Mammary epithelial cell (primary cell): ENCODE measurements around the gene RARA.

Source experiments
- EZH2 ChIP-seq: IDR thresholded peaks from 2 replicates; pipeline ENCODE4 v1.6.1; 2012; ENCODE audit warnings: low read length, inconsistent platforms, borderline replicate concordance
- TF ChIP-seq, protein P1 (sequence below), 2 donors: IDR thresholded peaks in 1 of 2; conservative IDR thresholded peaks in 1 of 2; 2 replicates each; pipeline ENCODE4 v1.5.1; 2011 to 2012; ENCODE audit warnings: inconsistent platforms in 2 of 2, low read length in 2 of 2, mild to moderate bottlenecking in 2 of 2, control low read depth in 1 of 2, low read depth in 1 of 2; ENCODE audit not compliant: insufficient read depth in 1 of 2; ENCODE audit errors: extremely low read depth in 1 of 2

DNA sequence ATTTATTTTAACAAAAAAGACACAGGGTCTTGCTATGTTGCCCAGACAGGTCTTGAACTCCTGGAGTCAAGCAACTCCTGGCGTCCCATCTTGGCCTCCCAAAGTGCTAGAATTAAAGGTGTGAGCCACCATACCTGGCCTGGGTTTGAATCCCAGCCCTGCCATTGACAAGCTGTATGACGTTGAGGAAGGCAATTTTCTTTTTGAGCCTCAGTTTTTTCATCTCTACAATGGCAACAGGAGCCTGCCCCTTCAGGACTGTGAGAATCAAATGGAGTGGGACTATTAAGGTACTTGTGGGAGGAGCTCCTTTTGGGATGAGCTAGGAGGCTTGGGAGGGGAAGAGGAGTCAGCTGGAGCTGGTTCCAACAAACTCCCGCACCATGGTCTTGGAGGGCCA is 6.2 kb downstream of the RARA start:
- TF ChIP-seq, protein P1, sequence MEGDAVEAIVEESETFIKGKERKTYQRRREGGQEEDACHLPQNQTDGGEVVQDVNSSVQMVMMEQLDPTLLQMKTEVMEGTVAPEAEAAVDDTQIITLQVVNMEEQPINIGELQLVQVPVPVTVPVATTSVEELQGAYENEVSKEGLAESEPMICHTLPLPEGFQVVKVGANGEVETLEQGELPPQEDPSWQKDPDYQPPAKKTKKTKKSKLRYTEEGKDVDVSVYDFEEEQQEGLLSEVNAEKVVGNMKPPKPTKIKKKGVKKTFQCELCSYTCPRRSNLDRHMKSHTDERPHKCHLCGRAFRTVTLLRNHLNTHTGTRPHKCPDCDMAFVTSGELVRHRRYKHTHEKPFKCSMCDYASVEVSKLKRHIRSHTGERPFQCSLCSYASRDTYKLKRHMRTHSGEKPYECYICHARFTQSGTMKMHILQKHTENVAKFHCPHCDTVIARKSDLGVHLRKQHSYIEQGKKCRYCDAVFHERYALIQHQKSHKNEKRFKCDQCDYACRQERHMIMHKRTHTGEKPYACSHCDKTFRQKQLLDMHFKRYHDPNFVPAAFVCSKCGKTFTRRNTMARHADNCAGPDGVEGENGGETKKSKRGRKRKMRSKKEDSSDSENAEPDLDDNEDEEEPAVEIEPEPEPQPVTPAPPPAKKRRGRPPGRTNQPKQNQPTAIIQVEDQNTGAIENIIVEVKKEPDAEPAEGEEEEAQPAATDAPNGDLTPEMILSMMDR (conservative IDR thresholded peaks at IDR 0.05 in 1 of 2, IDR thresholded peaks at IDR 0.05 in 1 of 2; ENCODE audit: extremely low read depth in 1 of 2, insufficient read depth in 1 of 2, low read depth in 1 of 2, low read length in 2 of 2), result no peak
- TF ChIP-seq EZH2, result no peak
